GM04504 (cell line): ENCODE results near the gene OR8H3.
"Not testable (repeated sequence)": the region's sequence is repeated elsewhere in the genome, so short reads cannot be mapped to it uniquely, and the experiment has no call there.

Experiments
- DNase-seq: peaks from one replicate; pipeline ENCODE4 v3.0.0-alpha.2; 2012; ENCODE audit warnings: low read depth

OR8H3 gene

GRCh38 chr11:56122073-56122472 is at the start of gene OR8H3:
Gene OR8H3 (plus strand): TSS chr11:56122373. CDS start chr11:56122373, 0 bp downstream.
- DNase-seq = no peak

- DNase-seq = no peak
Measured at GRCh38 chr11:56089697-56090096, 32.5 kb upstream of the OR8H3 start.

GRCh38 chr11:56093008-56093407 is 29.2 kb upstream of the OR8H3 start, which contains the start of gene OR8I2:
Gene OR8I2 (plus strand): TSS chr11:56093308. CDS start chr11:56093308, 0 bp downstream.
- no peak for DNase-seq

GRCh38 chr11:56103210-56103737 is 18.9 kb upstream of the OR8H3 start, which contains the start of gene OR8H2:
Gene OR8H2 (plus strand): TSS chr11:56103687. CDS start chr11:56105043, 1,356 bp downstream.
- DNase-seq = no peak

GRCh38 chr11:56140151-56140661 is 18.0 kb downstream of the OR8H3 start, which contains the start of gene OR8J3:
Gene OR8J3 (minus strand): TSS chr11:56140201. CDS start chr11:56137718, 2,483 bp downstream.
- DNase-seq = no peak

- DNase-seq = not testable (repeated sequence)
Measured at GRCh38 chr11:56143681-56144080, 21.5 kb downstream of the OR8H3 start.

GRCh38 chr11:56151376-56151775 is 29.2 kb downstream of the OR8H3 start:
- DNase-seq = no peak

GRCh38 chr11:56152333-56152732 is 30.2 kb downstream of the OR8H3 start:
- DNase-seq = no peak

GRCh38 chr11:56160217-56160616 is 38.0 kb downstream of the OR8H3 start, which contains the start of gene OR8K5:
Gene OR8K5 (minus strand): TSS chr11:56160317. CDS start chr11:56160317, 0 bp downstream.
- DNase-seq = no peak

- DNase-seq = no peak
Measured at GRCh38 chr11:56163804-56164203, 41.6 kb downstream of the OR8H3 start.

GRCh38 chr11:56172256-56172830 is 50.2 kb downstream of the OR8H3 start:
- DNase-seq = no peak
